GM23248 (cell line): ENCODE measurements around the gene DCAF4. TPM values are rescaled to one million over a fixed set of nuclear protein-coding genes. Genes with fewer than 3 reads are reported as not detected.

Experiments
- DNase-seq: peaks from one replicate; pipeline ENCODE4 v3.0.0-alpha.2; 2015
- H2AFZ ChIP-seq: fragments of 200-600 bp; sonication (generic); 2 replicates; pipeline ENCODE4 v1.6.1; 2016; ENCODE audit warnings: antibody characterized with exemption
- H3F3A ChIP-seq: fragments of 200-600 bp; sonication (generic); 2 replicates; pipeline ENCODE4 v1.6.1; 2016; ENCODE audit warnings: mild to moderate bottlenecking, antibody characterized with exemption, mixed run types; ENCODE audit not compliant: insufficient read depth
- H3K27ac ChIP-seq: fragments of 200-600 bp; sonication (generic); 2 replicates; pipeline ENCODE4 v1.5.1; 2016; ENCODE audit warnings: mild to moderate bottlenecking
- H3K27me3 ChIP-seq: fragments of 200-600 bp; sonication (generic); replicated peaks from 2 replicates; pipeline ENCODE4 v1.6.1; 2016; ENCODE audit warnings: mild to moderate bottlenecking; ENCODE audit not compliant: insufficient read depth
- H3K36me3 ChIP-seq: fragments of 200-600 bp; sonication (generic); 2 replicates; pipeline ENCODE4 v1.6.1; 2016; ENCODE audit warnings: low read depth, mild to moderate bottlenecking
- H3K4me1 ChIP-seq: fragments of 200-600 bp; sonication (generic); 2 replicates; pipeline ENCODE4 v1.6.1; 2016; ENCODE audit warnings: mild to moderate bottlenecking; ENCODE audit not compliant: insufficient read depth
- H3K4me2 ChIP-seq: fragments of 200-600 bp; sonication (generic); one replicate; pipeline ENCODE4 v1.6.1; 2016; ENCODE audit warnings: mild to moderate bottlenecking; ENCODE audit not compliant: unreplicated experiment
- H3K4me3 ChIP-seq: fragments of 200-600 bp; sonication (generic); 2 replicates; pipeline ENCODE4 v1.5.1; 2016; ENCODE audit warnings: mild to moderate bottlenecking
- H3K79me2 ChIP-seq: fragments of 200-600 bp; sonication (generic); 2 replicates; pipeline ENCODE4 v1.6.1; 2016; ENCODE audit warnings: mild to moderate bottlenecking; ENCODE audit not compliant: insufficient read depth
- H3K9ac ChIP-seq: fragments of 200-600 bp; sonication (generic); 2 replicates; pipeline ENCODE4 v1.6.1; 2016; ENCODE audit warnings: mild to moderate bottlenecking
- H3K9me2 ChIP-seq: fragments of 200-600 bp; sonication (generic); 2 replicates; pipeline ENCODE4 v1.6.1; 2016; ENCODE audit warnings: mixed run types, mild to moderate bottlenecking, moderate library complexity; ENCODE audit not compliant: insufficient read depth
- H3K9me3 ChIP-seq: fragments of 200-600 bp; sonication (generic); one replicate; pipeline ENCODE4 v1.6.1; 2017; ENCODE audit warnings: low read depth
- H4K20me1 ChIP-seq: fragments of 200-600 bp; sonication (generic); 2 replicates; pipeline ENCODE4 v1.6.0; 2016; ENCODE audit not compliant: insufficient read depth
- EZH2 ChIP-seq: fragments of 200-600 bp; sonication (generic); IDR thresholded peaks from 2 replicates; pipeline ENCODE4 v1.6.1; 2018; ENCODE audit warnings: antibody characterized with exemption, mild to moderate bottlenecking; ENCODE audit not compliant: insufficient read depth, poor library complexity, severe bottlenecking
- EZH2phosphoT487 ChIP-seq: fragments of 200-600 bp; sonication (generic); IDR thresholded peaks from 2 replicates; pipeline ENCODE4 v1.6.1; 2018; ENCODE audit warnings: antibody characterized with exemption, moderate library complexity, mild to moderate bottlenecking, low read depth; ENCODE audit not compliant: insufficient read depth
- WGBS, 2 experiments: methylation state at CpG; one replicate each; pipeline ENCODE4 v1.1.6; 2015 to 2017; ENCODE audit warnings: low lambda C conversion rate in 2 of 2, low coverage in 1 of 2; ENCODE audit errors: missing lambda C conversion rate in 2 of 2; 5-methylcytosine and 5-hydroxymethylcytosine counted together
- in situ Hi-C: fragments of 300-500 bp; cut with MboI; formaldehyde crosslinking; loops from 2 replicates; pipeline ENCODE4 v1.15.0; 2020
- polyA plus RNA-seq: library from polyadenylated mRNA; unstranded; fragments of >200 nt; fragmentation: Nextera tagmentation; extraction: Ambion mirVana; gene quantifications from 2 replicates; pipeline ENCODE4 v1.2.1, GENCODE V29; 2016
- total RNA-seq: library from RNA; depleted of rRNA; stranded (reverse); fragments of >200 nt; shearing (Covaris generic); gene quantifications from 2 replicates; pipeline ENCODE4 v1.2.3, GENCODE V29; 2014; rRNA removed

Gene DCAF4
- total and polyA plus RNA-seq, 2 experiments from 2014 or later: 17.1 to 20.4 TPM

DNA sequence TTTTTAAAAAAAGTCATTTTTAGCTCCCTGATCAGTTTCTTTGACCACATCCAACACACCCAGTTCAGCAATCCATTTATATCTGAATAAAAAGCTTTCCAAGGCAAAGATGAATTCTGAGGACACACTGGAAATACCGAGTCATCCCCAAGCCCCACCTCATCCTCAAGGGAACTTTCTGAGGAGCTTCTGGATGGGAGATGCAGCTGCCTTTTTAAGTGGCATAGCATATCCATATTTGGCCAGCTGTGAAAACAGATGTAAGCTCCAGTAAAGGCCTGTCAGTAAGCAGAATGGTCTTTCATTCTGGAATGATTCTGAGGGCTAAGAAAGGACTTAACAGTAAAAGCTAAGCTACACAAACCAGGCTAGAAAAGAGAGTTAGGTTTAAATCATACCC is 82.2 kb downstream of the DCAF4 start:
- no peak overlapping the region for H2AFZ ChIP-seq
- peak; percentile 49 for DNase-seq
- peaks cover 3% of the 10 kb centered on the region; the same call in 1 of the 2 replicates for H3F3A ChIP-seq
- no peaks in the 10 kb centered on the region for H3K27me3 ChIP-seq
- TF ChIP-seq EZH2phosphoT487: no peak
- TF ChIP-seq EZH2: no peak
- no peak overlapping the region for H3K4me2 ChIP-seq
- H3K79me2 ChIP-seq: peaks cover 99% of the 10 kb centered on the region
- WGBS, 2 experiments: 6 to 11% methylated on average over 1 of the region's 1 CpG
- in situ Hi-C loops: no loop called here
- H3K9me3 ChIP-seq: no peaks in the 10 kb centered on the region
- no peak overlapping the region for H3K4me3 ChIP-seq
- H3K36me3 ChIP-seq: 0 out of 2 replicates have a peak, but pooled peaks cover 5% of the 10 kb centered on the region
- no peaks in the 10 kb centered on the region for H3K9me2 ChIP-seq
- H3K9ac ChIP-seq: no peak overlapping the region
- H4K20me1 ChIP-seq: no peaks in the 10 kb centered on the region
- 0 out of 2 replicates have a peak, but pooled peaks cover 3% of the 10 kb centered on the region for H3K4me1 ChIP-seq
- peak overlapping the region; percentile 14 for H3K27ac ChIP-seq

Other genes starting within 250 kb of the DCAF4 start
- gene DPF3, start 32.4 kb upstream of the DCAF4 start, total RNA-seq: 7.9 and 13.4 TPM in 2 replicates
- gene DPF3, start 32.4 kb upstream of the DCAF4 start, polyA plus RNA-seq: 6.8 and 7.7 TPM in 2 replicates
- 16.4 and 18.3 TPM in 2 replicates for gene ZFYVE1, start 100.6 kb downstream of the DCAF4 start, total RNA-seq
- gene ZFYVE1, start 100.6 kb downstream of the DCAF4 start, polyA plus RNA-seq: 15.6 and 16.4 TPM in 2 replicates
- 17.3 and 17.7 TPM in 2 replicates for gene RBM25, start 132.1 kb downstream of the DCAF4 start, total RNA-seq
- gene RBM25, start 132.1 kb downstream of the DCAF4 start, polyA plus RNA-seq: 42.5 and 52.9 TPM in 2 replicates
- gene PSEN1, start 210.0 kb downstream of the DCAF4 start, total RNA-seq: 49.5 and 81.9 TPM in 2 replicates
- 46.3 and 46.6 TPM in 2 replicates for gene PSEN1, start 210.0 kb downstream of the DCAF4 start, polyA plus RNA-seq